PC-9 (cell line): ENCODE data around the gene BCHE. TPM values are rescaled to one million over a fixed set of nuclear protein-coding genes. Genes with fewer than 3 reads are reported as not detected.

Experiments
- BruUV-seq: library from RNA; stranded (reverse); fragments of 400-500 nt; replicated peaks from 2 replicates; lab custom pipeline; 2021; lab: Mats Ljungman, UMichigan
- CTCF ChIA-PET: fragments of 300-600 bp; sonication (Branson Sonifier 250); formaldehyde crosslinking; loops from one replicate; lab custom pipeline; 2022; ENCODE audit warnings: antibody characterized with exemption; lab: Charles Lee
- POLR2A ChIA-PET: fragments of 300-600 bp; sonication (Branson Sonifier 250); formaldehyde crosslinking; loops from one replicate; lab custom pipeline; 2022; ENCODE audit warnings: antibody characterized with exemption; ENCODE audit not compliant: unreplicated experiment; lab: Charles Lee
- DNase-seq, 2 experiments: peaks; one replicate each; pipeline versions ENCODE4 v3.0.0 to v3.0.0-alpha.2; 2015 to 2022; ENCODE audit warnings: mixed read lengths in 1 of 2
- H2AFZ ChIP-seq: fragments of 200-600 bp; sonication (generic); 2 replicates; pipeline ENCODE4 v1.8.1; 2017; ENCODE audit warnings: antibody characterized with exemption
- H3F3A ChIP-seq: fragments of 200-600 bp; sonication (generic); 2 replicates; pipeline ENCODE4 v1.8.1; 2017; ENCODE audit warnings: antibody characterized with exemption, mild to moderate bottlenecking, low read depth; ENCODE audit not compliant: insufficient read depth
- H3K27ac ChIP-seq: fragments of 200-600 bp; sonication (generic); 2 replicates; pipeline ENCODE4 v1.6.1; 2016; ENCODE audit warnings: mixed run types
- H3K27me3 ChIP-seq: fragments of 200-600 bp; sonication (generic); 2 replicates; pipeline ENCODE4 v1.6.1; 2016; ENCODE audit warnings: low read depth, mixed run types; ENCODE audit not compliant: insufficient read depth
- H3K36me3 ChIP-seq: fragments of 200-600 bp; sonication (generic); 2 replicates; pipeline ENCODE4 v1.6.1; 2016; ENCODE audit warnings: low read depth, mixed run types
- H3K4me1 ChIP-seq: fragments of 200-600 bp; sonication (generic); replicated peaks from 2 replicates; pipeline ENCODE4 v1.6.1; 2016; ENCODE audit warnings: mixed run types; ENCODE audit not compliant: insufficient read depth
- H3K4me2 ChIP-seq: fragments of 200-600 bp; sonication (generic); 2 replicates; pipeline ENCODE4 v1.6.1; 2017; ENCODE audit warnings: mixed run types
- H3K4me3 ChIP-seq: fragments of 200-600 bp; sonication (generic); 2 replicates; pipeline ENCODE4 v1.6.1; 2016; ENCODE audit warnings: mixed run types
- H3K79me2 ChIP-seq: fragments of 200-600 bp; sonication (generic); 2 replicates; pipeline ENCODE4 v1.6.1; 2017; ENCODE audit warnings: low read depth, mixed run types
- H3K9me2 ChIP-seq: fragments of 200-600 bp; sonication (generic); 2 replicates; pipeline ENCODE4 v1.8.1; 2017; ENCODE audit warnings: mild to moderate bottlenecking; ENCODE audit not compliant: insufficient read depth
- H3K9me3 ChIP-seq: fragments of 200-600 bp; sonication (generic); 2 replicates; pipeline ENCODE4 v1.8.1; 2016; ENCODE audit warnings: low read depth; ENCODE audit not compliant: insufficient read depth
- H4K20me1 ChIP-seq: fragments of 200-600 bp; sonication (generic); 2 replicates; pipeline ENCODE4 v1.8.1; 2017; ENCODE audit not compliant: insufficient read depth
- EZH2 ChIP-seq: fragments of 200-600 bp; sonication (generic); IDR thresholded peaks from 2 replicates; pipeline ENCODE4 v1.8.0; 2017; ENCODE audit warnings: antibody characterized with exemption, low read depth
- intact Hi-C: fragments of 100-400 bp; cut with micrococcal nuclease; formaldehyde crosslinking; loops from one replicate; pipeline ENCODE4 v1.10.0; 2022; ENCODE audit not compliant: unreplicated experiment
- total RNA-seq: library from RNA; stranded (reverse); gene quantifications from 2 replicates; pipeline ENCODE4 v1.2.3, GENCODE V29; 2021
- TF ChIP-seq, protein P1 (sequence below): fragments of 200-600 bp; sonication (generic); conservative IDR thresholded peaks from 2 replicates; pipeline ENCODE4 v1.6.1; 2017; ENCODE audit warnings: mixed run types, antibody characterized with exemption, mild to moderate bottlenecking, moderate library complexity

Gene BCHE
- total RNA-seq, 1 experiment from 2014 or later, result not detected

DNA sequence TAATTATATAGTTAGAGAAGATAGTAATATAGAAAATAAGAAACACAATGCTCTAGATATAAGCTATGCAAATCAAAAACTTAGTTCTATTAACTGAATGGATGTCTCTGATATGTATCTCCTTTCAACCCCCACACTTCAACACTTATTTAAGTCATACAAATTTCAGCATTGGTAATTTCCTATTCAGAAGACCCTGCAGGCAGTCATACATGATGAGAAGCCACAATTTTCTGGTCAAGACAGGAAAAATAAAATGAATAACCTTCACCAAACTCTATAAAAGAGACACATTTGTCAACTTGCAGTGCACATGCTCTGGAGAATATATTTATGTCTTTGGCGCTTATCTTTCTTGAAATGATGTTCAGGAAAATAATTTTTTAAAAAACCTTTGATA is 578 bp upstream of the BCHE start:
- Histone ChIP-seq H3K4me1 (no peaks in the 10 kb centered on the region), H3K4me2 (no peak overlapping the region), H2AFZ (no peak overlapping the region), H3K36me3 (no peaks in the 10 kb centered on the region), H3F3A (no peaks in the 10 kb centered on the region), H3K27me3 (no peaks in the 10 kb centered on the region), H3K4me3 (no peak overlapping the region), H3K27ac (no peak overlapping the region), H4K20me1 (no peaks in the 10 kb centered on the region), H3K79me2 (no peaks in the 10 kb centered on the region), H3K9me3 (no peaks in the 10 kb centered on the region), H3K9me2 (no peaks in the 10 kb centered on the region)
- intact Hi-C loops, result no loop called here
- no TSS peak for BruUV-seq
- DNase-seq, result no peak
- TF ChIP-seq, protein P1, sequence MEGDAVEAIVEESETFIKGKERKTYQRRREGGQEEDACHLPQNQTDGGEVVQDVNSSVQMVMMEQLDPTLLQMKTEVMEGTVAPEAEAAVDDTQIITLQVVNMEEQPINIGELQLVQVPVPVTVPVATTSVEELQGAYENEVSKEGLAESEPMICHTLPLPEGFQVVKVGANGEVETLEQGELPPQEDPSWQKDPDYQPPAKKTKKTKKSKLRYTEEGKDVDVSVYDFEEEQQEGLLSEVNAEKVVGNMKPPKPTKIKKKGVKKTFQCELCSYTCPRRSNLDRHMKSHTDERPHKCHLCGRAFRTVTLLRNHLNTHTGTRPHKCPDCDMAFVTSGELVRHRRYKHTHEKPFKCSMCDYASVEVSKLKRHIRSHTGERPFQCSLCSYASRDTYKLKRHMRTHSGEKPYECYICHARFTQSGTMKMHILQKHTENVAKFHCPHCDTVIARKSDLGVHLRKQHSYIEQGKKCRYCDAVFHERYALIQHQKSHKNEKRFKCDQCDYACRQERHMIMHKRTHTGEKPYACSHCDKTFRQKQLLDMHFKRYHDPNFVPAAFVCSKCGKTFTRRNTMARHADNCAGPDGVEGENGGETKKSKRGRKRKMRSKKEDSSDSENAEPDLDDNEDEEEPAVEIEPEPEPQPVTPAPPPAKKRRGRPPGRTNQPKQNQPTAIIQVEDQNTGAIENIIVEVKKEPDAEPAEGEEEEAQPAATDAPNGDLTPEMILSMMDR, result no peak
- no peak for TF ChIP-seq EZH2
- POLR2A ChIA-PET, result no interaction called here
- CTCF ChIA-PET, result no interaction called here

DNA sequence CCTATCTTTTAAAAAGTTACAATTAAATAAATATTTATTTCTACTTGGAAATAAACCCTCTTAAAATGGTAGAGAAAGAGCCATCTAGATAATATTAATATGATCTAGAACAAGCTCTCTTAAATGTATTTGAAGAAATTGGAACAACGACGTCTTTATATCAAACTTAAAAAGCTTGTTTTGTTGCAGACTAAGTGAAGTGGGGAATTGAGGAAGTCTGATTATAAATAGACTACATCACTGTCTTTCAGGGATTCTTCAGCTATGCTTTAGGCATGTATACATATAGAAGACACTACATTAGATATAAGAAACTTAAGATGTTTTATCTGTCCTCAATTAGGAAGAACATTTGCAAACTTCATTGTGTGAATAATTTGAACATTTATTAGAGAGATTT is 1.8 kb downstream of the BCHE start:
- Histone ChIP-seq H3K9me3 (no peaks in the 10 kb centered on the region), H3F3A (no peaks in the 10 kb centered on the region), H3K4me3 (no peak overlapping the region), H3K79me2 (no peaks in the 10 kb centered on the region), H3K4me2 (no peak overlapping the region), H3K4me1 (no peaks in the 10 kb centered on the region), H2AFZ (no peak overlapping the region), H4K20me1 (no peaks in the 10 kb centered on the region), H3K36me3 (no peaks in the 10 kb centered on the region), H3K9me2 (no peaks in the 10 kb centered on the region), H3K27me3 (no peaks in the 10 kb centered on the region), H3K27ac (no peak overlapping the region)
- ChIA-PET POLR2A (no interaction called here), CTCF (no interaction called here)
- TF ChIP-seq, protein P1, result no peak
- no peak for TF ChIP-seq EZH2
- BruUV-seq, result no TSS peak
- no peak for DNase-seq
- intact Hi-C loops, result no loop called here

DNA sequence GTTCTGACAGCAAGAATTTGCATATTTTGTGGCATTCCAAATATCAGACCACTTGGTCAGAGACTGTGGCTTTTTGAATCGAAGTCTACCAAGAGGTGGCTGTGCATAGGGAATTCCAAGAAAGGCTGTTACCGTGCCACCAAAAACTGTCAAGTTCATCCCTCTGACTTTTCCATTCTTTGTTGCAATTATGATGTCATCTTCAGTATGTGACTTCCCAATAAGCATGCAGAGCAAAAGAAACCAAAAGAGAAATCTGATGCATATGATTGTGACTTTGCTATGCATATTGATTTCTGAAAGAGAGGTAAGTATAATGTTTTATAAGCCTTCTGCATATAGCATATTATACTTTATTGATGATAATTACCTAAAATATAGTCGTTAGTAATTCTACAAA is 6.5 kb downstream of the BCHE start:
- Histone ChIP-seq H3K36me3 (no peaks in the 10 kb centered on the region), H3K9me3 (no peaks in the 10 kb centered on the region), H2AFZ (no peak overlapping the region), H3K79me2 (no peaks in the 10 kb centered on the region), H3F3A (no peaks in the 10 kb centered on the region), H4K20me1 (no peaks in the 10 kb centered on the region), H3K27me3 (no peaks in the 10 kb centered on the region), H3K27ac (no peak overlapping the region), H3K9me2 (no peaks in the 10 kb centered on the region), H3K4me1 (no peaks in the 10 kb centered on the region), H3K4me2 (no peak overlapping the region), H3K4me3 (no peak overlapping the region)
- BruUV-seq, result no TSS peak
- ChIA-PET CTCF (no interaction called here), POLR2A (no interaction called here)
- DNase-seq, result no peak
- intact Hi-C loops, result no loop called here
- TF ChIP-seq, protein P1, result no peak
- no peak for TF ChIP-seq EZH2
